H1 (cell line): ENCODE measurements around the gene HIVEP3. TPM values are rescaled to one million over a fixed set of nuclear protein-coding genes. Genes with fewer than 3 reads are reported as not detected.

Experiments
- CTCF ChIA-PET: fragments of 300-600 bp; sonication (Branson Sonifier 250); formaldehyde crosslinking; loops from one replicate; lab custom pipeline; 2021; ENCODE audit not compliant: partially characterized antibody; lab: Charles Lee
- POLR2A ChIA-PET: fragments of 300-600 bp; sonication (Branson Sonifier 250); formaldehyde crosslinking; loops from one replicate; lab custom pipeline; 2021; ENCODE audit warnings: inconsistent platforms; ENCODE audit not compliant: partially characterized antibody; lab: Charles Lee
- DNase-seq, 2 experiments: peaks; one replicate each; pipeline versions ENCODE4 v3.0.0 to v3.0.0-alpha.2; 2010 to 2022; ENCODE audit warnings: low spot score in 2 of 2, low read depth in 1 of 2, mixed read lengths in 1 of 2
- FAIRE-seq: peaks from 2 replicates; lab custom pipeline; 2011; peaks lifted over from hg19 to GRCh38; lab: Jason Lieb, UNC
- H2AFZ ChIP-seq: 2 replicates; pipeline ENCODE4 v1.8.1; 2012; ENCODE audit warnings: low read length, inconsistent platforms
- H2AK5ac ChIP-seq: 2 replicates; pipeline ENCODE4 v1.6.1; 2013; ENCODE audit warnings: low read depth, low read length
- H2BK120ac ChIP-seq: replicated peaks from 2 replicates; pipeline ENCODE3; 2013; ENCODE audit warnings: low read depth, low read length, inconsistent platforms
- H2BK12ac ChIP-seq: 2 replicates; pipeline ENCODE4 v1.6.1; 2013; ENCODE audit warnings: low read depth, low read length
- H2BK15ac ChIP-seq: 2 replicates; pipeline ENCODE4 v1.6.1; 2013; ENCODE audit warnings: low read length
- H2BK20ac ChIP-seq: 2 replicates; pipeline ENCODE4 v1.6.1; 2013; ENCODE audit warnings: low read length
- H2BK5ac ChIP-seq: 2 replicates; pipeline ENCODE4 v1.6.1; 2013; ENCODE audit warnings: low read depth, low read length
- H3K14ac ChIP-seq: 2 replicates; pipeline ENCODE4 v1.6.1; 2013; ENCODE audit warnings: inconsistent platforms; ENCODE audit not compliant: insufficient read length
- H3K18ac ChIP-seq: 2 replicates; pipeline ENCODE4 v1.6.1; 2013; ENCODE audit warnings: low read length; ENCODE audit errors: extremely low read depth
- H3K23ac ChIP-seq: 2 replicates; pipeline ENCODE4 v1.6.1; 2013; ENCODE audit warnings: inconsistent platforms; ENCODE audit not compliant: insufficient read length
- H3K23me2 ChIP-seq: 2 replicates; pipeline ENCODE4 v1.6.1; 2013; ENCODE audit warnings: low read depth, low read length
- H3K27ac ChIP-seq: 2 replicates; pipeline ENCODE4 v1.6.1; 2011; ENCODE audit warnings: low read depth, low read length, inconsistent platforms
- H3K27me3 ChIP-seq, 4 experiments: replicated peaks in 1 of 4; 1 replicate in 1 of 4; 2 replicates in 3 of 4; pipeline versions ENCODE4 v1.6.1 to v1.8.1; 2011 to 2013; ENCODE audit warnings: low read length in 3 of 4, mild to moderate bottlenecking in 3 of 4, inconsistent platforms in 2 of 4, mixed read lengths in 2 of 4, moderate library complexity in 1 of 4; ENCODE audit not compliant: control insufficient read depth in 3 of 4, insufficient read depth in 3 of 4; ENCODE audit errors: extremely low read depth in 1 of 4
- H3K36me3 ChIP-seq, 4 experiments: 2 replicates each; pipeline versions ENCODE4 v1.6.1 to v1.8.1; 2011 to 2013; ENCODE audit warnings: mild to moderate bottlenecking in 4 of 4, low read length in 3 of 4, moderate library complexity in 2 of 4, control low read depth in 1 of 4, inconsistent platforms in 1 of 4; ENCODE audit not compliant: insufficient read depth in 4 of 4, control insufficient read depth in 2 of 4
- H3K4ac ChIP-seq: replicated peaks from 2 replicates; pipeline ENCODE3; 2013; ENCODE audit warnings: low read length, low read depth, mixed read lengths, inconsistent platforms; ENCODE audit not compliant: insufficient read length
- H3K4me1 ChIP-seq, 4 experiments: replicated peaks in 1 of 4; 1 replicate in 1 of 4; 2 replicates in 3 of 4; pipeline versions ENCODE4 v1.6.1 to v1.8.1; 2011 to 2013; ENCODE audit warnings: low read length in 3 of 4, inconsistent platforms in 2 of 4, mixed read lengths in 1 of 4; ENCODE audit not compliant: insufficient read depth in 4 of 4, control insufficient read depth in 3 of 4
- H3K4me2 ChIP-seq, 2 experiments: 2 replicates each; pipeline versions ENCODE4 v1.6.1 to v1.8.1; 2011 to 2013; ENCODE audit warnings: low read depth in 2 of 2, low read length in 2 of 2, control low read depth in 1 of 2, inconsistent platforms in 1 of 2, mild to moderate bottlenecking in 1 of 2; ENCODE audit not compliant: insufficient read depth in 1 of 2
- H3K4me3 ChIP-seq, 4 experiments: fragments of 200-600, 300-600 bp in 1 of 4; sonication (generic), shearing (Covaris generic), sonication (Bioruptor Twin) in 1 of 4; 2 replicates each; pipeline versions ENCODE4 v1.5.1 to v1.8.1; 2011 to 2016; ENCODE audit warnings: low read length in 4 of 4, low read depth in 3 of 4, control low read depth in 2 of 4, inconsistent platforms in 2 of 4, mild to moderate bottlenecking in 2 of 4, mixed read lengths in 1 of 4, moderate library complexity in 1 of 4; ENCODE audit not compliant: insufficient read depth in 2 of 4; ENCODE audit errors: extremely low read depth in 1 of 4
- H3K56ac ChIP-seq: replicated peaks from 2 replicates; pipeline ENCODE3; 2013; ENCODE audit warnings: low read depth, mild to moderate bottlenecking, mixed read lengths, low read length, inconsistent platforms; ENCODE audit not compliant: insufficient read length
- H3K79me1 ChIP-seq: 2 replicates; pipeline ENCODE4 v1.6.1; 2013; ENCODE audit warnings: low read depth, low read length, control low read depth
- H3K79me2 ChIP-seq, 2 experiments: 2 replicates each; pipeline versions ENCODE4 v1.6.1 to v1.8.1; 2012 to 2013; ENCODE audit warnings: low read length in 2 of 2, mild to moderate bottlenecking in 2 of 2, inconsistent platforms in 1 of 2; ENCODE audit not compliant: insufficient read depth in 2 of 2, control insufficient read depth in 1 of 2
- H3K9ac ChIP-seq, 4 experiments: replicated peaks in 1 of 4; 1 replicate in 1 of 4; 2 replicates in 3 of 4; pipeline versions ENCODE4 v1.6.1 to v1.8.1; 2011 to 2013; ENCODE audit warnings: low read depth in 3 of 4, low read length in 3 of 4, control low read depth in 2 of 4, mild to moderate bottlenecking in 2 of 4, moderate library complexity in 2 of 4, inconsistent platforms in 1 of 4; ENCODE audit errors: extremely low read depth in 1 of 4
- H3K9me3 ChIP-seq, 2 experiments: 2 replicates each; pipeline versions ENCODE4 v1.6.1 to v1.8.1; 2012 to 2013; ENCODE audit warnings: mild to moderate bottlenecking in 2 of 2, moderate library complexity in 2 of 2, control low read depth in 1 of 2, inconsistent platforms in 1 of 2, low read depth in 1 of 2, low read length in 1 of 2, mixed read lengths in 1 of 2; ENCODE audit not compliant: insufficient read depth in 2 of 2
- H4K20me1 ChIP-seq, 2 experiments: replicated peaks in 1 of 2; 2 replicates each; pipeline versions ENCODE3 to v1.8.1; 2011 to 2013; ENCODE audit warnings: inconsistent platforms in 2 of 2, low read length in 2 of 2, mild to moderate bottlenecking in 1 of 2; ENCODE audit not compliant: insufficient read depth in 2 of 2, control insufficient read depth in 1 of 2
- H4K5ac ChIP-seq: 2 replicates; pipeline ENCODE4 v1.6.1; 2013; ENCODE audit warnings: low read length, low read depth, mixed read lengths, inconsistent platforms; ENCODE audit not compliant: insufficient read length
- H4K8ac ChIP-seq: 2 replicates; pipeline ENCODE4 v1.8.0; 2013; ENCODE audit warnings: mild to moderate bottlenecking, moderate library complexity, low read length, inconsistent platforms; ENCODE audit not compliant: insufficient read depth; ENCODE audit errors: extremely low read depth
- H4K91ac ChIP-seq: replicated peaks from 2 replicates; pipeline ENCODE3; 2013; ENCODE audit warnings: low read length, mixed read lengths, inconsistent platforms; ENCODE audit not compliant: insufficient read length
- ASH2L ChIP-seq: fragments of 200-600, 300-600 bp; sonication (generic); IDR thresholded peaks from one replicate; pipeline ENCODE4 v1.7.1; 2017; ENCODE audit warnings: low read length
- EGR1 ChIP-seq: IDR thresholded peaks from 2 replicates; pipeline ENCODE4 v1.6.1; 2011; ENCODE audit warnings: low read depth, low read length, borderline replicate concordance
- WGBS, 2 experiments: shearing (Covaris generic) in 1 of 2; methylation state at CpG; one replicate each; pipeline versions ENCODE4 v1.1.6 to v1.1.7; 2013 to 2015; ENCODE audit warnings: low lambda C conversion rate in 2 of 2, mixed read lengths in 2 of 2, inconsistent platforms in 1 of 2, low coverage in 1 of 2, missing lambda C conversion rate in 1 of 2; ENCODE audit not compliant: insufficient replicate concordance in 2 of 2, insufficient coverage in 1 of 2, insufficient read length in 1 of 2; ENCODE audit errors: extremely low coverage in 1 of 2, missing lambda C conversion rate in 1 of 2; 5-methylcytosine and 5-hydroxymethylcytosine counted together
- polyA plus RNA-seq, 7 experiments: library from polyadenylated mRNA; depleted of rRNA in 3 of 7; stranded (reverse) in 5 of 7; unstranded in 2 of 7; fragments of >200 nt in 5 of 7; fragments of 200-250 nt in 2 of 7; gene quantifications; 1 replicate in 5 of 7; 2 replicates in 1 of 7; 4 replicates in 1 of 7; pipeline versions ENCODE4 v1.2.1 to v1.2.3, GENCODE V29; 2011 to 2013; ENCODE audit warnings: missing spikeins in 2 of 7, mixed read lengths in 2 of 7
- total RNA-seq: library from RNA; stranded (reverse); fragmentation: NEBNext Ultra II Directional; extraction: Animal tissue kit (Norgen Biotek cat#: 25700); gene quantifications from 2 replicates; pipeline ENCODE4 v1.2.1, GENCODE V29; 2021

The HIVEP3 gene
- total and polyA plus RNA-seq, 2 of the 8 experiments (the other 6 are each of a cell fraction or from before 2014, with no cell fraction given) = 0.24 to 0.69 TPM

DNA sequence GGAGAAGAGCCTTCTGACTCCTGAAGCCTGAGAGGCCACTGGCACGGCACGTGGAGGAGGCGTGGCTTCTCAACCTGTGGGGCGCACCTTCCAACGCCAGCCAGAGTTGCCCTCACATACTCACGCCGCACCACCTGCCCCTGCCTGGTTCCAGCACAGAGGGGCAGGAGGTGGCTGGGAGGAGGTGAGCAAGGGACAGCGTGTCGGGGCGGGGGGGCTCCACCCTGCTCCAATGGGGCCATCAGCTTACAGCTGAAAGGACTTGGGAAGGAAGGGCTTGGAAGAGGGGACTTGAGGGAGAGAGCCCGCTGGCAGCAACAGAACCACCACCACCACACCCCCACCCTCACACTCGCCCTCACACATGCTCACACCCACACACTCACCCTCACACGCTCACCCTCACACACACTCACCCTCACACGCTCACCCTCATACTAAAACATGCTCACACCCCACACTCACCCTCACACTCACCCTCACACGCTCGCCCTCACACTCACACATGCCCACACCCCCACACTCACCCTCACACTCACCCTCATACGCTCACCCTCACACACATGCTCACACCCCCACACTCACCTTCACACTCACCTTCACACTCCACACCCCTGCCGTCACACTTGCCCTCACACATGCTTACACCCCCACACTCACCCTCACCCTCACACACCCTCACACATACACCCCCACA is 392.7 kb downstream of the HIVEP3 start:
- no peak overlapping the region for H4K8ac ChIP-seq
- H4K91ac ChIP-seq = no peak overlapping the region
- H3K9me3 ChIP-seq = peaks cover 9 to 10% of the 10 kb centered on the region in 2 experiments; a peak in 2 of 4 replicates
- peak; percentile 54 for TF ChIP-seq ASH2L
- no peak for TF ChIP-seq EGR1
- 88 to 100% methylated on average over 5 to 17 of the region's 18 CpGs for WGBS, 2 experiments
- no peaks in the 10 kb centered on the region for H3K79me2 ChIP-seq
- H3K23ac ChIP-seq = no peak overlapping the region
- H3K4me3 ChIP-seq = no peak overlapping the region
- no peaks in the 10 kb centered on the region for H3K27me3 ChIP-seq
- peaks cover 0 to 5% (median 0%) of the 10 kb centered on the region in 4 experiments; a peak in 1 of 7 replicates for H3K4me1 ChIP-seq
- H3K27ac ChIP-seq = no peak overlapping the region
- peaks cover 38% of the 10 kb centered on the region; the same call in 1 of the 2 replicates for H3K23me2 ChIP-seq
- H2BK120ac ChIP-seq = no peak overlapping the region
- DNase-seq (no peak), FAIRE-seq (no peak)
- peaks cover 0 to 6% of the 10 kb centered on the region in 2 experiments for H4K20me1 ChIP-seq
- no peak overlapping the region for H2AK5ac ChIP-seq
- no peak overlapping the region for H2BK5ac ChIP-seq
- no peak overlapping the region for H3K18ac ChIP-seq
- H3K9ac ChIP-seq = no peak overlapping the region
- no peak overlapping the region for H3K4me2 ChIP-seq
- H3K79me1 ChIP-seq = no peaks in the 10 kb centered on the region
- ChIA-PET CTCF (interaction anchor here (1.1 to 5.0 kb wide), 6 partner anchors 10 to 94 kb away, joined by 3 to 40 read pairs (median 4); no protein-coding TSS in a partner anchor), POLR2A (no interaction called here)
- H4K5ac ChIP-seq = no peak overlapping the region
- no peak overlapping the region for H2AFZ ChIP-seq
- no peak overlapping the region for H2BK20ac ChIP-seq
- H3K56ac ChIP-seq = no peak overlapping the region
- H3K4ac ChIP-seq = no peak overlapping the region
- no peaks in the 10 kb centered on the region for H3K36me3 ChIP-seq
- H2BK15ac ChIP-seq = no peak overlapping the region
- no peak overlapping the region for H2BK12ac ChIP-seq
- H3K14ac ChIP-seq = no peak overlapping the region
